ENCODE data around the gene ZBTB44. TPM values are rescaled to one million over a fixed set of nuclear protein-coding genes. Genes with fewer than 3 reads are reported as not detected.

Gene ZBTB44
- total RNA-seq, 1 experiment from 2014 or later = 32.5 TPM

GRCh38 chr11:130219148-130219547, 95.6 kb downstream of the ZBTB44 start:
- Histone ChIP-seq H3K4me3 (replicated peaks in 1 of 2; ENCODE audit: low read depth in 1 of 2, low read length in 2 of 2) (no peak overlapping the region), H3K9ac (ENCODE audit: low read length) (no peak overlapping the region), H3K27ac (ENCODE audit: low read depth, low read length) (no peak overlapping the region), H3K79me2 (ENCODE audit: insufficient read depth, low read length) (no peaks in the 10 kb centered on the region), H3K4me2 (ENCODE audit: low read length) (no peak overlapping the region), H3K27me3 (ENCODE audit: insufficient read depth, low read length) (no peaks in the 10 kb centered on the region), H2AFZ (ENCODE audit: low read depth, low read length, poor library complexity, severe bottlenecking) (no peak overlapping the region), H3K9me3 (ENCODE audit: control insufficient read depth in 1 of 2, insufficient read depth in 1 of 2, low read depth in 1 of 2, low read length in 2 of 2) (no peaks in the 10 kb centered on the region), H4K20me1 (ENCODE audit: insufficient read depth) (no peaks in the 10 kb centered on the region), H3K9me2 (ENCODE audit: insufficient read depth) (no peaks in the 10 kb centered on the region), H3K4me1 (ENCODE audit: control insufficient read depth in 1 of 2, insufficient read depth in 2 of 2, low read length in 2 of 2) (no peaks in the 10 kb centered on the region), H3K36me3 (ENCODE audit: control insufficient read depth in 1 of 2, insufficient read depth in 2 of 2, low read length in 2 of 2) (no peaks in the 10 kb centered on the region)
- DNase-seq (ENCODE audit: low read depth, low spot score) (no peak), ATAC-seq (no peak)
- intact Hi-C loops (cut with micrococcal nuclease) = loop anchor here (10.0 kb wide), 1 partner anchor 676 kb away; no protein-coding TSS in a partner anchor
- no peak for TF ChIP-seq ATF3 (IDR thresholded peaks at IDR 0.05)
- TF ChIP-seq CBX3 (IDR thresholded peaks at IDR 0.05; ENCODE audit: low read depth) = no peak
- no peak for TF ChIP-seq SP1 (IDR thresholded peaks at IDR 0.05; ENCODE audit: low read depth)
- TF ChIP-seq FOSL1 (IDR thresholded peaks at IDR 0.05; ENCODE audit: low read depth) = no peak
- no peak for TF ChIP-seq ZFX (IDR thresholded peaks at IDR 0.05)
- no peak for TF ChIP-seq SIN3A (IDR thresholded peaks at IDR 0.05; ENCODE audit: low read depth)
- TF ChIP-seq EZH2phosphoT487 (IDR thresholded peaks at IDR 0.05; ENCODE audit: borderline replicate concordance) = no peak
- TF ChIP-seq, protein P1, sequence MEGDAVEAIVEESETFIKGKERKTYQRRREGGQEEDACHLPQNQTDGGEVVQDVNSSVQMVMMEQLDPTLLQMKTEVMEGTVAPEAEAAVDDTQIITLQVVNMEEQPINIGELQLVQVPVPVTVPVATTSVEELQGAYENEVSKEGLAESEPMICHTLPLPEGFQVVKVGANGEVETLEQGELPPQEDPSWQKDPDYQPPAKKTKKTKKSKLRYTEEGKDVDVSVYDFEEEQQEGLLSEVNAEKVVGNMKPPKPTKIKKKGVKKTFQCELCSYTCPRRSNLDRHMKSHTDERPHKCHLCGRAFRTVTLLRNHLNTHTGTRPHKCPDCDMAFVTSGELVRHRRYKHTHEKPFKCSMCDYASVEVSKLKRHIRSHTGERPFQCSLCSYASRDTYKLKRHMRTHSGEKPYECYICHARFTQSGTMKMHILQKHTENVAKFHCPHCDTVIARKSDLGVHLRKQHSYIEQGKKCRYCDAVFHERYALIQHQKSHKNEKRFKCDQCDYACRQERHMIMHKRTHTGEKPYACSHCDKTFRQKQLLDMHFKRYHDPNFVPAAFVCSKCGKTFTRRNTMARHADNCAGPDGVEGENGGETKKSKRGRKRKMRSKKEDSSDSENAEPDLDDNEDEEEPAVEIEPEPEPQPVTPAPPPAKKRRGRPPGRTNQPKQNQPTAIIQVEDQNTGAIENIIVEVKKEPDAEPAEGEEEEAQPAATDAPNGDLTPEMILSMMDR (IDR thresholded peaks at IDR 0.05 in 2 of 3, conservative IDR thresholded peaks at IDR 0.05 in 1 of 3; ENCODE audit: borderline replicate concordance in 1 of 3, insufficient read depth in 1 of 3, low read depth in 2 of 3, low read length in 2 of 3) = no peak
- no peak for TF ChIP-seq ZBTB33 (IDR thresholded peaks at IDR 0.05; ENCODE audit: extremely low read depth, insufficient replicate concordance, low read length)
- TF ChIP-seq, protein P2, sequence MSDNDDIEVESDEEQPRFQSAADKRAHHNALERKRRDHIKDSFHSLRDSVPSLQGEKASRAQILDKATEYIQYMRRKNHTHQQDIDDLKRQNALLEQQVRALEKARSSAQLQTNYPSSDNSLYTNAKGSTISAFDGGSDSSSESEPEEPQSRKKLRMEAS (IDR thresholded peaks at IDR 0.05) = no peak
- TF ChIP-seq ELF1 (IDR thresholded peaks at IDR 0.05; ENCODE audit: borderline replicate concordance, low read depth) = no peak
- no peak for TF ChIP-seq POLR2A (IDR thresholded peaks at IDR 0.05; ENCODE audit: borderline replicate concordance, extremely low read depth, insufficient read depth, insufficient read length)
- TF ChIP-seq EGR1 (IDR thresholded peaks at IDR 0.05; ENCODE audit: low read depth) = no peak
- TF ChIP-seq POLR2AphosphoS5 (IDR thresholded peaks at IDR 0.05; ENCODE audit: low read depth, low read length) = no peak
- no peak for TF ChIP-seq REST (IDR thresholded peaks at IDR 0.05; ENCODE audit: low read depth)
- TF ChIP-seq YY1 (IDR thresholded peaks at IDR 0.05; ENCODE audit: extremely low read depth, insufficient replicate concordance, low read depth, low read length) = no peak
- no peak for TF ChIP-seq TCF7L2 (IDR thresholded peaks at IDR 0.05; ENCODE audit: borderline replicate concordance, extremely low read depth, insufficient read depth, insufficient read length)
- TF ChIP-seq EZH2 (IDR thresholded peaks at IDR 0.05) = no peak
- no peak for TF ChIP-seq JUND (IDR thresholded peaks at IDR 0.05)
- BruUV-seq (replicated peaks) = no TSS peak
- RAD21 ChIA-PET (ENCODE audit: low non-redundant PET in 1 of 2, low total read pairs in 2 of 2, uncharacterized antibody in 2 of 2, unreplicated experiment in 2 of 2) = no interaction called here
- POLR2A ChIA-PET = no interaction called here
- CTCF ChIA-PET = no interaction called here
